Measurements from ENCODE around the gene TOX3. TPM values are rescaled to one million over a fixed set of nuclear protein-coding genes. Genes with fewer than 3 reads are reported as not detected.

TOX3 gene
- polyA plus RNA-seq, 2 of the 4 experiments (the other 2 are of a cell fraction): 0.10 to 2.2 TPM

DNA sequence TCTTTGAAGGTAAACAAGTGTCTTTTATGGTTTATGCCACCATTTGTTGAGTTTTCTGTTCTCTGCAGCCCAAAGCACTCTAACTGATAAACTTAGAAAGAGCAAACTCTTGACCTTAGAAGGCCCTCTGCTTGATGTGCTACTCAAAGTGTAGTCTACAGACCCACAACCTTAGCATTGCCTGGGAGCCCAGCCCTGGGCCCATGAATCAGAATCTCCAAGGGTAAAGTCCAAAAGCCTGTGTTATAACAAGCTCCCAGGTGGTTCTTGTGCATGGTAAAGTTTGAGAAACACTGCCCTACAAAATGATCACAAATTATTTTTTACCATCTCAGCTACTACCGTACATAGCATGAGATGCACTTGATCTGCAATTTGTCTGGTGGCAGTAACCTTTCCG is 6.0 kb downstream of the TOX3 start (continued):
- TF ChIP-seq HMGXB4 (CRISPR knock-in tag; IDR thresholded peaks at IDR 0.05; ENCODE audit: borderline replicate concordance): no peak

- ChIA-PET POLR2A (no interaction called here), CTCF (no interaction called here)
- FAIRE-seq: no peak
- no peak for DNase-seq (ENCODE audit: low read depth in 1 of 2, low spot score in 1 of 2)
- H3K4me2 ChIP-seq: no peak overlapping the region
- no peaks in the 10 kb centered on the region for H3K4me1 ChIP-seq
- H3K27ac ChIP-seq: no peak overlapping the region
- no peak for ATAC-seq
- no peak for TF ChIP-seq CEBPB (IDR thresholded peaks at IDR 0.05)
- no peak for TF ChIP-seq SREBF2 (IDR thresholded peaks at IDR 0.05)
- TF ChIP-seq ATOH8 (CRISPR knock-in tag; IDR thresholded peaks at IDR 0.05; ENCODE audit: low read depth): no peak
- no peak for TF ChIP-seq CBX8 (IDR thresholded peaks at IDR 0.05)
- H3K4me3 ChIP-seq: no peak overlapping the region
- no peaks in the 10 kb centered on the region for H3K9me3 ChIP-seq
Observed at GRCh38 chr16:52539191-52539590, 7.8 kb downstream of the TOX3 start.

DNA sequence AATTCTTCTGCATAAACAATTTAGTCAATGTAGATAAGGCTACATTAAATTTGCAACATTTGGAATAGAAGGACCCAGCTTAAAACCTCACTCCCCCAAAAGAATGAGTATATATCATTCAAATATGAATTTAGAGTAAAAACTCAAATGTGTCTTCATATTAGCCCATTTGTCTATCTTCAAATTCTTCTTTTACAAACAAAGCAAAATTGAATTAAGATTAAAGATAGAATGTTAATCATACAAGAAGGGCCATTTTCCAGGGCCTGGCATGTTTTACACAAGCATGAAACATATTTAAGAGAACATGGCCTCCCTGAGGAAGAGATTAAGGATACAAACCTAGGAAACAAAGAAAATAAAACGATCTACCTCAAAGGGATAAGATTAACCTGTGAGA is 8.4 kb downstream of the TOX3 start:
- H3K4me2 ChIP-seq: no peak overlapping the region
- DNase-seq (ENCODE audit: low read depth in 1 of 2, low spot score in 1 of 2) (no peak), ATAC-seq (no peak), FAIRE-seq (no peak)
- TF ChIP-seq NR3C1 (IDR thresholded peaks at IDR 0.05) (no peak), JUNB (IDR thresholded peaks at IDR 0.05) (no peak), ZNF302 (CRISPR knock-in tag; IDR thresholded peaks at IDR 0.05) (no peak), SREBF2 (IDR thresholded peaks at IDR 0.05) (no peak), TFCP2L1 (CRISPR knock-in tag; IDR thresholded peaks at IDR 0.05) (no peak), CEBPB (IDR thresholded peaks at IDR 0.05) (no peak), ESRRA (IDR thresholded peaks at IDR 0.05; ENCODE audit: borderline replicate concordance, low read length) (no peak), ATOH8 (CRISPR knock-in tag; IDR thresholded peaks at IDR 0.05; ENCODE audit: low read depth) (no peak), PHF8 (IDR thresholded peaks at IDR 0.05; ENCODE audit: borderline replicate concordance, low read depth) (no peak), USF2 (IDR thresholded peaks at IDR 0.05) (no peak)
- POLR2A ChIA-PET: no interaction called here
- CTCF ChIA-PET: no interaction called here
- no peak overlapping the region for H3K4me3 ChIP-seq
- H3K27ac ChIP-seq: no peak overlapping the region
- WGBS (ENCODE audit: missing lambda C conversion rate): 11% methylated on average over 1 of the region's 1 CpG
- H3K9me3 ChIP-seq: no peaks in the 10 kb centered on the region
- no peaks in the 10 kb centered on the region for H3K4me1 ChIP-seq

DNA sequence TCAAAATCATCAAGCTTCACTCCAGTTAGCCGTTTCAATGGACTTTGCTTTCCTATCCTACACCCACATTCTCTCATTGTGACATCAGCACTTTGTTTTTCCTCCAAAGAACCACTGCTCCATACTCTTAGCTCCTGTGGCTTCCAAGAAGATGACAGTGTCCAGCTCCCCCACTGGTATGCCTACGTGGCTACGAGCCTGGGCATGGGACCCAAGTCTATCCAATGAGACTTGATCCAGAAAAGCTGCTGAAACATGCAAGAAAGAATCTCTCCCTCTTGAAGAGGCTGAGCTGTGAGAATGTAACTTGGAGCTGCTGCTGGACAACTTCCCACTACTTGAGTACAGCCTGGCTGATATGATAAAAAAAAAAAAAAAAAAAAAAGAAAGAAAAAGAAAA is 9.4 kb downstream of the TOX3 start:
- Histone ChIP-seq H3K4me3 (no peak overlapping the region), H3K4me2 (no peak overlapping the region), H3K9me3 (no peaks in the 10 kb centered on the region), H3K4me1 (no peaks in the 10 kb centered on the region), H3K27ac (no peak overlapping the region)
- ATAC-seq (no peak), DNase-seq (ENCODE audit: low read depth in 1 of 2, low spot score in 1 of 2) (peak in 1 of 2 experiments; percentile 22), FAIRE-seq (no peak)
- ChIA-PET POLR2A (no interaction called here), CTCF (no interaction called here)
- no peak for TF ChIP-seq ESRRA (IDR thresholded peaks at IDR 0.05; ENCODE audit: borderline replicate concordance, low read length)
- TF ChIP-seq SREBF2 (IDR thresholded peaks at IDR 0.05): no peak
- no peak for TF ChIP-seq RAD21 (conservative IDR thresholded peaks at IDR 0.05 in 1 of 2, IDR thresholded peaks at IDR 0.05 in 1 of 2)
- no peak for TF ChIP-seq EHF (CRISPR knock-in tag; IDR thresholded peaks at IDR 0.05)
- TF ChIP-seq TP53 (CRISPR knock-in tag; IDR thresholded peaks at IDR 0.05): no peak
- WGBS (ENCODE audit: missing lambda C conversion rate): 6% methylated on average over 3 of the region's 3 CpGs
